GM19438 (cell line): ENCODE data around the gene HOXC10.

Source experiments
- ATAC-seq: cut with Tn5 transposase; IDR thresholded peaks from one replicate; pipeline ENCODE4 v1.9.1; 2021; ENCODE audit warnings: low read depth; ENCODE audit not compliant: unreplicated experiment

HOXC10 gene

GRCh38 chr12:53988541-53989226 is 3.7 kb downstream of the HOXC10 start:
- ATAC-seq, result no peak

DNA sequence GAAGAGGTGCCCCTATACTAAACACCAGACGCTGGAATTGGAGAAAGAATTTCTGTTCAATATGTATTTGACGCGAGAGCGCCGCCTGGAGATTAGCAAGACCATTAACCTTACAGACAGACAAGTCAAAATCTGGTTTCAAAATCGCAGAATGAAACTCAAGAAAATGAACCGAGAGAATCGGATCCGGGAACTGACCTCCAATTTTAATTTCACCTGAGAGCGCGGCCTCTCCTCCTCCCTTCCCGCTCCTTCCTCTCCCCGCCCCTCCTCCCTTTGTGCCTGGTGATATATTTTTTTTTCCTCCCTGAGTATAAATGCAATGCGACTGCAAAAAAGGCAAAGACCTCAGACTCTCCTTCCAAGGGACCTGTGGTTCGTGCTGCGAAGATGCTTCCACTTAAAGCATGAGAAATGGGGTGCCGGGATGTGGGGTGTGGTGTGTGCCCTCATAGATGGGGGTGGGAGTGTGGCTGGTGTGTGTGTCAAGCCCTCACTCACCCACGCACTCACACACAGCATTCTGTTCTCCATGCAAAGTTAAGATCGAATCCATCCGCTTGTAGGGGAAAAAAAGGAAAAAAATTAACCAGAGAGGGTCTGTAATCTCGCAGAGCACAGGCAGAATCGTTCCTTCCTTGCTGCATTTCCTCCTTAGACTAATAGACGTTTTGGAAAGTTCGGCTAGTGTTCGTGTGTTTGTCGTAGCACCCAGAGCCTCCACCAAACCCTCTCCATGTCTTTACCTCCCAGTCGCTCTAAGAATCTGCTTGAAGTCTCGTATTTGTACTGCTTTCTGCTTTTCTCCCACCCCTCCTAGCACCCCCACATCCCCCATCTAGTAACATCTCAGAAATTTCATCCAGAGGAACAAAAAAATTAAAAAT is 4.5 kb downstream of the HOXC10 start:
- no peak for ATAC-seq

- no peak for ATAC-seq
These were observed 5.5 kb downstream of the HOXC10 start for GRCh38 chr12:53990311-53991076.

DNA sequence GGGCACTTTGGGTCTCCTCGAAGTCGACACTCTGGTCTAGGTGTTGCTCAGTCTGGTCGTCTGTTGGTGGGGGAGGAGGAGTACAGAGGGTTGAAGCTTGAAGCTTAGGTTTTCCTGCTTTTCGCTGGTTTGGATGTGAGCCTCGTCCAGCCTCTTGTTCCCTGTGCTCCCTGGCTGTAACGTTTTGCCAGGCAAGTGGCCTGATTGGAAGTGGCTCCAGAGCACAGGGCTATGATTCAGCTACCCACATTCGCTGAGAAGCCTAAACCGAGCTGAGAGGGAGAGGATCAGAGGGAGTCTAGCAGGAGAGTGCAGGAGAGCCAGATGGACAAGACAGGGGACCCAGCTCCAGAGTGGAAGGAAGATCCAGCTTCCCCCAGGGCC is 6.1 kb downstream of the HOXC10 start:
- no peak for ATAC-seq

- ATAC-seq, result no peak
These were observed 7.5 kb downstream of the HOXC10 start for GRCh38 chr12:53992377-53992889.

DNA sequence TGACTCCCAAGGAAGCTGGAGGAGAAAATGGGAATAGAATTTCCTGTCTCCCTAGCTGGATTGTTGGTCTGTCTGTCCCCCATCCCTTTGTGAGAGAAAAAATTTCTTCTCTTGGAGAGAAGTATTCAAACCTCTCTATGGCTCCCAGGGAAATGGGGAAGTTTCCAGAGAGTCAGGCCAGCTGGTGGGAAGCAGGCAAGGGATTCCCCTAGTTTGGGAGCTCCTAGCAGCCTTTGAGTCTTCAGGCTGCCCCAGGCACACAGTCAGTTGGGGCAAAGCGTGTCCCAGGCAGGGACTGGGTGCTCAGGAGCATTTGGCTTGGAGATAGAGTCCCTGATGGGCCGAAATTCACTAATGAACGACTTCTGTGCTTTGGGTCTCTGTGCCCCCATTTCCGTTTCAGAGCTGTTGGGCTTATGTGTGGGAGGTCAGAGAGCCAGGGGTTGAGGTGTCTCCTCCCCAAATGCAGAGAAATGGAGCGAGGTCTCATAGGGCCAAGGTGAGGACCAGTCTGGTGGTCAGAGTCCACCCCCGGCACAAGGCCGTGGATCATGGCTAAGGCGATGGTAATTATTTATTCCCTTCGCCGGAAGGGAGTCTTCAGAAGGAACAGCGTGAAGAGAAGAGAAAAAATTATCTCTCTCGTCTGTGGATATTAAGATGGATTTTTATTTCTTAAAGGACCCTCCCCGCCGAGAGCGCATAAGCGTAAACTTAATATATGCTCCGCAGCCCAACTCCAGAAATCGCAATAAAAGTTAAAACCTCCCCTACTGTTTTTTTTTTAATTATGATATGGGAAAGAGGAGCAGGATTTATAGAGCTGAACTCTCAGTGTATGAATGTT is 8.4 kb downstream of the HOXC10 start:
- no peak for ATAC-seq

DNA sequence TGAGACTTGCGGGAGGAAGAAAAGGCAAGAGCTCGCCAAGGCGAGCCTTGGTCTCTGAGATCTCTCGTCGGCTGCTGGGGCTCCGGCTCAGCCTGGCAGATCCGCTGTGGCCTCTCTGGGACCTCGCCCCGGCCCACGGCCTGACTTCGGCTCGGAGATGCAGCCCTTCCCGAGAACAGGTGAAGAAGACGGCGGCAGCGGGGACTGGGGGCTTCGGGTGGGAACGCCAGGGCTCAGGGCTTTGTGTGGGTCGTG is 9.0 kb downstream of the HOXC10 start:
- ATAC-seq, result no peak

GRCh38 chr12:53994264-53995001 is 9.5 kb downstream of the HOXC10 start:
- no peak for ATAC-seq

- ATAC-seq, result no peak
These were observed 10.0 kb downstream of the HOXC10 start for GRCh38 chr12:53995002-53995377.

- ATAC-seq, result no peak
These were observed 10.7 kb downstream of the HOXC10 start for GRCh38 chr12:53995378-53996239.

DNA sequence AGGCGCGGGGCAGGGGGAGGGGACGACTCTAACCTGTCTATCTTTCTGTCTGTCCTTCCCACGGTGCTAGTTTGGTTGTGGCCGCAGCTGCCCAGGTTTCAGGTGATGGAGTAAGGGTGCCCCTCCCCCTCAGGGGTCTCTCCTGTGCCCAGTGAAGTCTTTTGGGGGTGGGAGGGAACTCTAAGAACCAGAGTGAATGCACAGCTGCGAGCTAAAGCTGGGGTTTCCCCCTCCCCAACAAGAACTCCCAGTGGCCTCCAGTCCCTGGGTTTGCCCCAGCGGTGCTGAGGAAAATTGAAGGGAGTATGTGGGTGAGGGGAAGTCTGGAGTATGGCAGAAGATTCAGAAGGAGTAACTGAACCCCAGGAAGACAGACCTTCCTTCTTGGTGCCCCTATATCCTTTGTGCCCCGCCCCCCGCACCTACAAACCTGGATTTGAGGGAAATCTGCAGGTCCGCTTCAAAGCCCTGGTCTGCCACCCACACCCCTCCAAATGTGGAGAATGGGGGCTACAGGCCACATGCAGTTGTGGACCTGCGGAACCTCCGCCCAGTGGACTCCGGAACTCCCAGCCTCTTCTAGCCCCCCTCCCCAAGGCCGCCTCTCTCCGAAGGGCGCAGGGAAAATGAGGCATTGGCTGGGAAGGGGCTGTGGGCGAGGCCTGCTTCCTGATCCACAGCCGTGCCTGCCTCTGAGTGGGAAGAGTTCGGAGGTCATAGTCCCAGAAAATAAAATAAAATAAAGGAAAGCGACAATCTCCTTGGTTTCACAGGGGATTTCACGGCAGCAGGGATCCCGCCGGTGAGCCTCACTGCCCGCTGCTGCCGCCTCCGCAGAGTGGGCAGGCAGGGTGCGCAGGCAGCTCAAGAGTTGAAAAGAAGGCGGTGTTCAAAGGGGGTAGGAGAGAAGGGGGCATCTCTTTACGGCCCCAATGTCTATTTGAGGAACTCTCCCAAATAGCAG is 11.6 kb downstream of the HOXC10 start:
- no peak for ATAC-seq

GRCh38 chr12:53997204-53998109 is 12.5 kb downstream of the HOXC10 start:
- ATAC-seq, result no peak

DNA sequence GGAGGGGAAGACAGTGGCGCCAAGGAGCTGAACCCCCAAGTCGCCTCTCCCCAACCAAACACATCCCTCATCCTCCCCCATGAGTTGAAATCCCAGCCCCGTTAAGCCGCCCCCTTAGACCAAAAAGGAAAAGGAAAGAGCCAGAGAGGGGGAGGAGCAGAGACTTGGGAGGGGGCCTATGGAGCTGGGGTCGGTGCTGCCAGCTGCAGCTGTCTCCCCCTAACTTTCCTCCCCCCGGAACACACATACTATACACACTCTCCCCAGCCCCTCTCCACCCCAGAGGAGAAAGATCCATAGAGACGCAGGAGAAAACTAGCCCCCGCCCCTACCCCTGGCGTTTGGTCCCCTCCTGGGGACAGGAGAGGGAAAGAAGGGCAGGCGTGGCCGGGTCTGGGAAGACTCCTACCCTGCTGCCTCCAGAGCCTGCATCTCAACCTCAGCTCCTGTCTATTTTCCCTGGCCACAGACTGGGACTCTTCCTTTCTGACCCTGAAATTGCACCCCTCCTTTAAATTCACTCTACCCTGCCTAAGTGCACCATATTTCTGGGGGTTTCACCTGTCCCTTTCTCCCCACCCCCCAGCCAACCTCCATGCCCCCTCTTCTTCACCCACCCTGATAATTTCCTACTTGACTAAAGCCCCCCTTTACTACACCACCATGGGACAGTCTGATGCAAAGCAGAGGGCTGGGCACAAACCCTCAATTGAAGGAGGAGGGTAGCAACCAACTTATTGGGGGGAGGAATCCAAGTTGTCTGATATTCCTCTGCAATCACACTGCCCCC is 13.4 kb downstream of the HOXC10 start:
- no peak for ATAC-seq

DNA sequence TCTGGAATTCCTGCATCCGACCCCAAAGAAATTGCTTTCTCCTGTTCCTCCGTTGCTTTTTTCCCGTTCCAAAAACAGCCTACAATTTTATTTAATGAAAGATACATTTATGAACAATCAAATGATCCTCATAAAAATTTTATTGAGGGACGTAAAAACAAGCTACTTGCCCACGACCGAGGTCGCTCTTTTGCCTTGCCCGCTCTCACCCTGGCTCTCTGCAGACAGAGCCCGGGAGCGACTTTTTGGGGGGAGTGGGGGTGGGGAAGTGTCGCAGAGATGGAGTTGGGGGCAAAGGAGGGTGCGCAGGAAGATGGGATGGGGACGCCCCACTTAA is 13.9 kb downstream of the HOXC10 start:
- no peak for ATAC-seq

- no peak for ATAC-seq
These were observed 14.7 kb downstream of the HOXC10 start for GRCh38 chr12:53999559-54000115.
